ENCODE measurements around the gene EIF3L. TPM values are rescaled to one million over a fixed set of nuclear protein-coding genes. Genes with fewer than 3 reads are reported as not detected.

EIF3L gene
- total RNA-seq, 1 donor from 2014 or later, result 325 TPM

GRCh38 chr22:37892566-37893335 is 43.5 kb downstream of the EIF3L start:
- H3K9me3 Mint-ChIP-seq (ENCODE audit: low read depth), result no peaks in the 10 kb centered on the region
- H3K36me3 Mint-ChIP-seq (ENCODE audit: low read depth), result peaks cover 15% of the 10 kb centered on the region
- H3K4me3 Mint-ChIP-seq (ENCODE audit: unreplicated experiment), result no peak overlapping the region
- no peaks in the 10 kb centered on the region for H3K27me3 Mint-ChIP-seq (ENCODE audit: low read depth)
- TF ChIP-seq CTCF (IDR thresholded peaks at IDR 0.05), result no peak
- DNase-seq (ENCODE audit: low spot score), result no peak
- H3K4me1 Mint-ChIP-seq (ENCODE audit: low read depth), result peaks cover 45% of the 10 kb centered on the region
- peak overlapping the region; percentile 39 for H3K27ac Mint-ChIP-seq (ENCODE audit: unreplicated experiment)

- H3K27me3 Mint-ChIP-seq (ENCODE audit: low read depth), result no peaks in the 10 kb centered on the region
- no peak for DNase-seq (ENCODE audit: low spot score)
Observed at GRCh38 chr22:37893583-37893983, 44.4 kb downstream of the EIF3L start.

GRCh38 chr22:37894939-37895670 is 45.9 kb downstream of the EIF3L start:
- TF ChIP-seq CTCF (IDR thresholded peaks at IDR 0.05), result no peak
- H3K27ac Mint-ChIP-seq (ENCODE audit: unreplicated experiment), result peak overlapping the region; percentile 54
- no peak for DNase-seq (ENCODE audit: low spot score)
- no peaks in the 10 kb centered on the region for H3K9me3 Mint-ChIP-seq (ENCODE audit: low read depth)
- no peak overlapping the region for H3K4me3 Mint-ChIP-seq (ENCODE audit: unreplicated experiment)
- peaks cover 4% of the 10 kb centered on the region for H3K36me3 Mint-ChIP-seq (ENCODE audit: low read depth)
- no peaks in the 10 kb centered on the region for H3K27me3 Mint-ChIP-seq (ENCODE audit: low read depth)
- peaks cover 56% of the 10 kb centered on the region for H3K4me1 Mint-ChIP-seq (ENCODE audit: low read depth)

More at GRCh38 chr22:37893583-37893983, 44.4 kb downstream of the EIF3L start:
- no peak for TF ChIP-seq CTCF (IDR thresholded peaks at IDR 0.05)
- H3K9me3 Mint-ChIP-seq (ENCODE audit: low read depth), result no peaks in the 10 kb centered on the region
- no peak overlapping the region for H3K27ac Mint-ChIP-seq (ENCODE audit: unreplicated experiment)
- peaks cover 44% of the 10 kb centered on the region for H3K4me1 Mint-ChIP-seq (ENCODE audit: low read depth)
- peaks cover 8% of the 10 kb centered on the region for H3K36me3 Mint-ChIP-seq (ENCODE audit: low read depth)
- no peak overlapping the region for H3K4me3 Mint-ChIP-seq (ENCODE audit: unreplicated experiment)

GRCh38 chr22:37896181-37896592 is 47.0 kb downstream of the EIF3L start:
- Mint-ChIP-seq H3K27me3 (ENCODE audit: low read depth) (no peaks in the 10 kb centered on the region), H3K9me3 (ENCODE audit: low read depth) (no peaks in the 10 kb centered on the region), H3K4me1 (ENCODE audit: low read depth) (peaks cover 56% of the 10 kb centered on the region), H3K27ac (ENCODE audit: unreplicated experiment) (peak overlapping the region; percentile 52), H3K36me3 (ENCODE audit: low read depth) (peaks cover 4% of the 10 kb centered on the region), H3K4me3 (ENCODE audit: unreplicated experiment) (no peak overlapping the region)
- DNase-seq (ENCODE audit: low spot score), result no peak
- no peak for TF ChIP-seq CTCF (IDR thresholded peaks at IDR 0.05)

- no peak for TF ChIP-seq CTCF (IDR thresholded peaks at IDR 0.05)
- Mint-ChIP-seq H3K36me3 (ENCODE audit: low read depth) (peaks cover under 1% of the 10 kb centered on the region), H3K4me3 (ENCODE audit: unreplicated experiment) (no peak overlapping the region), H3K9me3 (ENCODE audit: low read depth) (no peaks in the 10 kb centered on the region), H3K27me3 (ENCODE audit: low read depth) (no peaks in the 10 kb centered on the region), H3K4me1 (ENCODE audit: low read depth) (peaks cover 51% of the 10 kb centered on the region), H3K27ac (ENCODE audit: unreplicated experiment) (peak overlapping the region; percentile 52)
- DNase-seq (ENCODE audit: low spot score), result no peak
Observed at GRCh38 chr22:37896939-37897338, 47.7 kb downstream of the EIF3L start.

Measured in chondrocyte (in vitro differentiated cells).